GM19438 (cell line): ENCODE measurements around the gene AK1.

Source experiments
- ATAC-seq: cut with Tn5 transposase; IDR thresholded peaks from one replicate; pipeline ENCODE4 v1.9.1; 2021; ENCODE audit warnings: low read depth; ENCODE audit not compliant: unreplicated experiment

The AK1 gene

DNA sequence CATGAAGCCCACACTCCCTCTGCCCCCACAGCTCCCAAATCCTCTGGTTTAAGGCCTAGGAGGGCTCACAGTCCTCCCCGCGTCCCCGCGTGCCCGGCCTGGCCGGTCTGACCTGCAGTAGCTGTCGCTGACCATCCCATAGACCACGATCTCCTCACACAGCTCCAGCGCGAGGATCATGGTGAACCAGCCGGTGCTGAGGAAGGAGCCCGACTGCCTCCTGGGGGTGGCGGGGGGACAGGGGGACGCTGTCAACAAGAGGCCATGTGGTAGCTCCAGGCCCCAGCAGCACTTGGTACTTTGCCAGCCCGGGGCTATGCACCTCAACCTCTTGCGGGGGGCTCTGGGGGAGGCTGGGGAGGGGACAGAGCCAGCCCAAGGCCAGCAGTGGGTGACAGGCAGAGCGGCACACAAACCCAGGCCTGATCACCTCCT, 32.4 kb upstream of the AK1 start:
- ATAC-seq = no peak

DNA sequence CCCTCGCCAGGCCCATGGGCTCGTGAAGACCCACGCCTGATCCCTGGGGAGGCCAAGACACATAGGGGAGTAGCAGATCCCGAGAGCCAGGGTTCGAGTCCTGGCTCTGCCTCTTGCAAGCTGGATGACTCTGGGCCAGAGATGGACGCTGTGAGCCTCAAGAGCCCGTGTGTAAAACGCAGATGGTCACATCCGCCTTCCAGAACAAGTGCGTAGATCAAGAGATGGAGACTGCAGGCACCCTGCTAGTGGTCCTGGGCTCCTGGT, 31.1 kb upstream of the AK1 start:
- no peak for ATAC-seq

DNA sequence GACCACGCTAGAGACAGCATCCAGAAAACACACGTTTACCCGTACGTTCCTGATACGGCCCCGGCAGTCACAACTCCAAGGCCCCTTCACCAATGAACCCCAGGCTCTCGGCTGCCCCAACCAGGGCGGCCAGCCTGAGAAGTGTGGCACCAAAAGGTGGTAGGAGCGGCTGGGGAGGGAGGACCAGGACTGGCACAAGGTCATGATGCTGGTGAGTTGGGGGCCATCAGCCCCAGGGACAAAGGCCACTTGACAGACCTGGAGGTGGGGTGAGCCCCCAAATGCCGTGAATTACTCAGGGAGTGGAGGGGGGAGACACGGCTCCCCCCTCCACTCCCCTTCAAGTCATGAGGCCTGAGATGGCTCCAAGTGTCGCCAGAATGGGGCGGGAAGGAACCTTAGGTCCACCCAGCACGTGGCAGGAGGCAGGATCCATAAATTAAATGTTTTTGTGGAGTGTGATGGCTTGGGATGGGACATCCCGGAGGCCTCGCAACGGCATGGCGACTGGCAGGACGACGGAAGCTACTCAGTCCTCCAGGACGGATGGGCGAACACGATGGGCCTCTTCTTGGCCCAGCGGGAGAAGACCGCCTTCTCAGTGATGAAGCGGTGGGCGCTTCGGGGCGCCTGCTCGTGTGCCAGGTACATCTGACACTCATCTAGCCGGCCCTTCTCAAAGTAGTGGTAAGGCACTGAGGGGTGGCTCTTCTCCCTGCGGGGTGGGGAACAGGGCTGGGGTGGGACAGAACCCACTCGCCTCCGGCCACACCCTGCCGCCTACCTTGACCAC, 30.6 kb upstream of the AK1 start:
- no peak for ATAC-seq

DNA sequence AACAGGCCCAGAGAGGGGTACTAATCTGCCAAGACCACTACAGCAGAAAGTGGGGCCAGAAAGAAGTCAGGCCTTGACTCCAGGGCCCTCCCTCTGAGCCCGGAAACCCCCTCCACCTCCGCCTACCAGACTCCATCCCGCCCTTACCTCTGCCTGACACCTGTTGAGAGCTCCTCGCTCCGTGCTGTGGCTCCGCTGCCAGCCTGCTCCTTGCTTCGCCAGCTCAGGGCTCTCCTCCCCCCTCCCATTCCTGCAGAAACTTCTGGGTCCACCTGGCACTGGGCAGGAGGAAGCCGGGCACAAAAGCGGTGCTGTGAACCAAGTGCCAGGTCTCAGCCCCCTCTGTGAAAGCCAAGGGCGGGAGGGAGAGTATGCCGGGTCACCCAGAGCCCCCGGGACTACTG, 28.3 kb upstream of the AK1 start:
- no peak for ATAC-seq

DNA sequence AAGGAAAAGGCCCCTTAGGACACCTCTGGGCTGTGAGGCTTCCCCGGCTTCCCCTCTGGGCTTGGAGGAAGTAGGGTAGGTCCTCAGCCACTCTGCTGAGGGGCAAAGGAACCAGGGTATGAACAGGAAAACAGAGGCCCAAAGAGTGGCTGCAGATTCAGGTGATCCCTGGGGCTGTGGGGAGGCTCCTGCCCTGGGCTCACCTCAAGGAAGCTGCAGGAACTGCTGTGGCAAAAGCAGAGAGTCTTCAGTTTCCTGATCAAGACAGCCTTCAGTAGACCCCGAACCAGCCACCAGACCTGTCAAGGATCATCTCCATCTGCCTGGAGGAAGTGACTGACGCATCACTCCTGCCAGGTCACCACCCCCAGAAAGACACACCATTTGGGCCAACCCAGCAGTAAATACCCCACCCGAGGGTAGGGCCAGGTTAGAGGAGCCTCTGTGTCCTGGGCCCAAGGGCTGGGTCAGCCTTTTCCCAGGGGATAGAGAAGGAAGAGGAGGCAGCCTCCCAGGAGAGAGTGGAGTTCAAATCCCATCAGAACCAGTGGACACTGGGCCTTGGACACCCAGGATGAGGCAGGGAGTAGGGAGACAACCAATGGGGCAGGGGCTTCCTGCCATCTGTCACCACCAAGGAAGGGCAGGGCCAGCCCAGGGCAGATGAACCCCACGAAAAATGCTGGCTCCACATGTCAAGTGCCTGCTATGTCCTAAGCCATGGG, 27.7 kb upstream of the AK1 start:
- no peak for ATAC-seq

DNA sequence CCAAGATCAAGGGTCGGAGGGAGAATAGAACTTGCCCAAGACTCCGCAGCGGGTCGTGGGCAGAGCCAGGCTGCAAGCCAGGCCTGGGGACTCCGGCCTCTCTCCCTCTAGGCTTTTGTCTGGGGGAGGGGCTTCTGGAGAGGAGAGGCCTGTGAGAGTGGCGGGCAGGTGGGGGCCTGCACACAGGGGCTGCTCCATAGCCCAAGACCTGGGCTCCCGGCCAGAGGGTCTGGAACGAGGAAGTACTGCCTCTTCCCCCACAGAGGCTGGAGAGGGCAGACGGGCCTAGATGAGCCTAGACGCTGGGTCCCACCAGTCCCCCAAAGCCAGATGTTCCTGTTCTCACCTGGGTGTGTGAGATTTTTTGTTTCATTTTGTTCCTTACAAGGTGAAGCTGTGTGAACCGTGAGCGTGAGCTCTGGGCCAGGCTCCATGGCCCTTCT, 27.1 kb upstream of the AK1 start:
- ATAC-seq = no peak

DNA sequence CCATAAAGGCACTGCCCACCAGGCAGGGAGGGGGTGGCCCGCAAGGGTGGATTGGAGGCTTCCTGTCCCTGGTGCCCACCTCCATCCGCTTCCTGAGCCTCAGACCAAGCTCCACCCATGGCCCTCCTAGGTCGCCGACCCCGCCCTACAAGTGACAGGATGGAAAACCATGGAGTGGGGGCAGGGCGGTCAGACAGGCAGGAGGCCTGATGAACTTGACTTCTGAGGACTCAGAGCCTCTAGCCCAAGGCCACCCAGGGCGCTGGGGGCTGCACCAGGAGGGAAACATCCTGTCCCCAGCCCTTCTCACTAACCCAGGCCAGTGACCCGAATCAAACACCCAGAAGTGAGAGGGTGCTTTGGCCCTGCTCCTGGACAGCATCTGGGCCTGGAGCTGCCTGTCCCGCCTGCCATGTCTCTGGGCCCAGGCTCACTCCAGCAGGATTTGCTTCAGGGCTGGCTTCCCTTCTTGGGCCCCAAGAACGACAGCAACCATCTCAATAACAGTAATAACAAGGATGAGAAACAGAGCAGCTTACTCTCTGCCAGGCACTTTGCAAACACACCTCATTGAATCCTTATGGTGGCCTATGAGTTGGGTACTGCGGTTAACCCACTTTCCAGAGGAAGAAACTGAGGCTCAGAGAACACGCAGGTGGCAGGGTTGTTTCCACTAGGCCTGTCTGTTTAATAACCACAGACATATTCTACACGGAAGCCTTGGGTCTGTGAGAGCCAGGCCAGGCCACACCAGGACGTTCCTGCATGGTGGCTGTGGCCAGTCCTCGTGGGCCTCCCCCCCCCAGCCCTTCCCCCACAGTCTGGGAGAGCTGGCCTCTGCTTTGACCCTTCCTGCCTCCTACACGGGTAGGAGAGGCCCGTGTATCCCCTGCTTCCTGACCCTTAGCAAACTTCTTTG, 26.3 kb upstream of the AK1 start:
- ATAC-seq = no peak

DNA sequence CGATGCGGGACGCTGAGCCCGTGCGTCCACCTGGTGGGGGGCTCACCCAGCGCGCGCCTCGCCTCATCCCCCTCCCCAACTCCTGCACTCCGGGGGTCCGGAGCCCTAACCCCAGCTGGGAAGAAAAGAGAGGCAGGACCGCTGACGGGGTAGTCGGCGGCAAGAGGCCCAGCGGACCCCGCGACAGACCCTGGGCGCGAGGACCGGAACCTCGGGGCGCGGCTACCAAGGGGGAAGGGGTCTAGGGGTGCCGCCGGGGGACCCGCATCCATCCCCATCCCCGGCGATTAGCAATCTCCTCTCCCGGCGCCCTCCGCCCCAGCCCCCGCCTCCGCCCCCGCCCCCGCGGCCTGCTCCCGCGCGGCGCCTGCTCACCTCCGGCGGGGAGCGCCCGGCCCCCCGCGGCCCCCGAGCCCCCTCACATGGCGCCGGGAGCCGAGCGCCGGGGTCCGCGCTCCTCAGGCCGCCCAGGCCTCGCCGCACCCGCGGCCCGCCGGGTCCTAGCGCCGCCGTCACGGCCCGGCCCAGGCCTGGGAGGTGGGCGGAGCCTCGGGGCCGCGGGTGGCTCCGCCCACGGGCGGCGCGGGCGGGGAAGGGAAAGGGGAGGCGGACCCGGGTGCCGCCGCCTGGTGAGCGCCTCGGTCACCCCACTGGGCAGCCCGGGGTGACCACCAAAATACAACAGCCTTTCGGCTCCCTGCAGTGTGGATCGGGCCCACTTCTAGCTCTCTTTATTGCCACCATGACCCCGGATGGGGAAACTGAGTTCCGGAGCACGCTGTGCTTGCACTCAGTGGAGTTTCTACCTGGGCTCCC, 21.9 kb upstream of the AK1 start, which contains the start of gene ST6GALNAC6:
TSS of gene ST6GALNAC6 (minus strand) at position 476 of the 816 bp plus-strand sequence. CDS start 1,622 bp downstream, outside the sequence.
- peak; percentile 44 for ATAC-seq

DNA sequence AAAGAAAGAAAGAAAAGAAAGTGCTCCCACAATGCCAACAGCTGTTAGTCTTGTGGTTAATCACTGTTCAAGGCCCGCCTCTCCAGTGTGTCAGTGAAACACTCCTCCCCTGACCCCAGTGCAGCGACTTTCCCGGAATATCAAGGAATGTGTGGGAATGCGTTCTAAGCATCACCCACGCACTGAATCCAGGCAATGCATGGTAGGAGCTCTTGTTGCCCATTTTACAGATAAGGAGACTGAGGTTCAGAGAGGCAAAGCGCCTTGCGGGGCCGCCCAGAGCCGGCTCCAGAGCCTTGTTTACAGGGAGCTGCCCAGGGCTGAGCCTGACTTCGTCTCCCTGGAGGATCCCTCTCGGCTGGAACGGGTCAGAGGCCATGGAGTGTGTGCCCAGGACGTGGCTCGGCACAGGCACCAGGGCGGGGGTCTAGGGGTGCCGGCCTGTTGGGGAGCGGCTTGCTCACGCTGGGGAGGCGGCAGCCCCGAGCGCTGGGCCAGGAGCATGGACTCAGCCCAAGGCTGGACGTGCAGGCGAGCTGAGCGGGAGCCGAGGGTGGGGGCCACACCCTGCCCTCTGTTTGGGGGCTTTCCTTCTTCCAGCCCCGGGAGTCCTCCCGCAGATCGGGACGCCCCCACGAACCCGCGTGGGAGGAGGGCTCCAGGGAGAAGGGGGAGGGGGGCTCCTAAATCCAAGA, 21.1 kb upstream of the AK1 start:
- peak; percentile 5 for ATAC-seq

DNA sequence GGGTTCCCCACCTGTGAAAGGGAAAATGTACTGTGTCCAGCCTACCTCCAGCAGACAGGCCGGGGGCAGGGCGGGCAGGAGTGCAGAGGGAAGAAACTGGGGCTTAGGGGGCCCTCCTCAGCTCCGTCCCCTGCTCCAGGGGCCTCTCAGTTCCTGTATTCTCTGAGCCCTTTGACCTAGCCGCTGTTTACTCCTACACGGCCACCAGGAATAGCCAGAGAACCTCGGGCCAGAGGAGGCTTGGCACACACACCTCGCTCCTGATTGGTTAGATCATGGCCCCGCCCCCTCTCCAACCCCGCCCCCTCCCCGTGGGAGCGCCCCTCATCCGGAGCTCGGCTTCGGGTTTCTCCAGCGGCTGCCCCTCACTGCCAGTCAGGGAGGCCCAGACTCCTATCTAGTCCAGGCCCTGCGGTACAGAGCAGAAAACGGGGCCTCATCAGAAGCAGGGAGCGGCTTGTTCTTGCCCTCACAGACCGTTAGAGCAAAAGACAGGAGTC, 19.8 kb upstream of the AK1 start:
- ATAC-seq = no peak

DNA sequence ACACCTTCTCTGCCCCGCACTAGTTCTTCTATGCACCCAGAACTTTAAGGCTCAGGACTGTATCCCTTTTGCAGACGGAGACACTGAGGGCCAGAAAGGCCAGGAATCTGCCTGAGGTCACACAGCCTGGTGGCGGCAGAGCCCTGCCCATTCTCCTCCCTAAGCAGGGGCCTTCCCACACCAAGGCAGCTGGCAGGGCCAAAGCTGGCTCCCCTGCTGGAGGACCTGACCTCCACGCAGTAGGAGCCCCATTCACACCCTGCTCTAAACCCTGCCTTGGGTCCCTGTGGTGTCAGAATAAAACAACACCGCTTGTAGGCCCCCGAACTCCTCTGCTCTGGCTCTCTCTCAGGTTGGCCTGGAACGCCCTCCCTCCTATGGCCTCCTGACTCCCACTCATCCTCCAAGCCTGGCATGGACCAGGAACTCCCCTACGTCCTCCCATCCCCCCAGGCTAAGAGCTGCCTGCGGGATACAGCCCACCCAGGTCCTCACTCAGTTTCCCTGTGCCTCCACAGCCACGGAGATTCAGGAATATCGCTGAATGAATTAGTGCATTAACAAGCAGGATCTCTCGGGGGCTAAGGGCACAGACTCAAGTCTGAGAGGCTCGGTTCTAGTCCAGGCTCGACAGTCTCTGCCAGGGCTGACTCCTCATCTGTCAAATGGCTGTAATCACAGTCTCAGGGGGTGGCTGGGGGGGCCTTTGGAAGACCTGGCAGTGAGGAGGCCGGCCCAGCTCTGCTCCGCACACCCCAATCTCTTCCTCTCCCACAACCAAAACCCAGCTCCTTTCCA, 19.1 kb upstream of the AK1 start:
- no peak for ATAC-seq

DNA sequence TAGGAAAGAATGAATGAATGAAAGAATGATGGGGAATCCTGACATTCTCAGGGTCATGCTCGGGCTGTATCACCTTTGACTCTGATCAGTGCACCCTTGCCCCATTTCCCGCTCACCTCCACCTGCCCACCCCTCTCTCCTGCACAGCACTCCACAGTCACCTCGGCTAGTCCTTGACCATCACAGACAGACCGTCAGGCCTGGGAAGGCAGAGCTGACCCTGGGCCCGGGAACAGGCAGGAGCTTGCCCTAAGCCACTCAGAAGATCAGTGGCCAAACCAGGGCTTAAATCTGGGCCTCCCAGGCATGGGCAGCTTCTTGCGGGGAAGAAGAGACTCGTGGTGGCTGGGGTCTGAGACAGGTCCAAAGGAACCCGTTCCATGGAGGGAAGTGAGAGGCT, 18.3 kb upstream of the AK1 start:
- no peak for ATAC-seq

DNA sequence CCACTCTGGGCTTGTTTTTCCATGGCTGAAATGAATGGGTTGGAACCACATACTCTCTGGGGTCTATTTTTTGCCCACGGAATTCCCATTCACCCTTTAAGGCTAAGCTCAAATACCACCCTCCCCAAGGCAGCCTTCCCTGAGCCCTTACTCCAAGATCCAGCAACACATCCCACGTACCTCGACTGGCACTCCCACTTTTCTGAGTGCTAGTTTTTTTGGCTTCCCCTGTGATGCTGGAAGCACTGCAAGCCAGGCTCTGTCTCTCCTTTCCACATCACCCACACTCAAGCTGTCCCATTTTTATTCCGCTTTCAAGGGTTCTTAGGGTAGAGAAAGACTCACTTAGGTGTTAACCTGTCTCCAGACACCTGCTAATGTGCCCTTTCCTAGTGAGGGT, 15.9 kb upstream of the AK1 start:
- no peak for ATAC-seq

DNA sequence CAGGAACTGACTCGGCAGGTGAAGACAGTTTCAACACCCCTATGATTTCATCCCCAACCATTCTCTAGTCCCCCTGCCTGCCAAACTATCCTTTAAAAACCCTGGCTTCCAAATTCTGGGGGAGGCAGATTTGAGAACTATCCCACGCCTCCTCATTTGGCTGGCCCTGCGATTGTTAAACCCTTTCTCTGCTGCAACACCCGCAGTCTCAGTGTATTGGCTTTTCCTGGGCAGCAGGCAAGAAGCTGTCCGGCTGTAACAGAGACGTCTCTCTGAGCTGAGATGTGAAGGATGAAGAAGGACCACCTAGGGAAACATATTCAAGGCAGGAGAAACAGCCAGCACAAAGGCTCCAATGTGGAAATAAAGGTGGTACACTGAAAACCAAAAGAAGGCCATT, 15.4 kb upstream of the AK1 start:
- no peak for ATAC-seq

DNA sequence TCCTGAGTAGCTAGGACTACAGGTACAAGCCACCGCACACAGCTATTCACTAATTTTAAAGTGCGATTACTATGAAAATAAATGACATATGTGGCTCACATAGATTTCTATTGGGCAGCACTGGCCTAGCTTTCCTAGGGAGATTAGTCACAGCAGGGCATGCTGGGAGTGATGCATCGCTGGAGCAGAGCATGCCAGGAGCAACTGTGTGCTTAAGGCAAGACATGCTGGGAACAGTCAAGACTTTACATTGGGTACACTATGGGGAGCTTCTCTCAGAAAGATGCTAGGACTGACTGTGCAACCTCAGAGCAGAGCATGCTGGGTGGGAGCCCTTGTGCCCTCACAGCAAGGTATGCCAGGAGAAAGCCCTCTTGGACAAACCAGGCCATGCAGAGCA, 12.6 kb upstream of the AK1 start:
- no peak for ATAC-seq

DNA sequence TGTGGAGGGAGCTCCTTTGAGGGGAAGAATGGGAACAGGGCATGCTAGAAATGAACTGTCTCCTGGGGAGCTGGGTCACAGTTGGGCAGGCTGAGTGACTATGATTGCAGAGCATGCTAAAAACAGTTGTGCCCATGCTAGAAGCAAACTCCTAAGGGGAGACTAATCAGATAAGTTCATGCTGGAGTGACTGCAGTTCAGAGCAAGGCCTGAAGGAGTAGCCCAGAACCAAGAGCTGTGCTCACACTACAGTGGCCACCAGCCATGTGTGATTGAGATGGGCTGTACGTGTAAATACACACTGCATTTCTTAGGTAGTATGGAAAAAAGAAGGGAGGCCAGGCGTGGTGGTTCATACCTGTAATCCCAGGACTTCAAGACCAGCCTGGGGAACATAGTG, 10.3 kb upstream of the AK1 start:
- ATAC-seq = no peak

DNA sequence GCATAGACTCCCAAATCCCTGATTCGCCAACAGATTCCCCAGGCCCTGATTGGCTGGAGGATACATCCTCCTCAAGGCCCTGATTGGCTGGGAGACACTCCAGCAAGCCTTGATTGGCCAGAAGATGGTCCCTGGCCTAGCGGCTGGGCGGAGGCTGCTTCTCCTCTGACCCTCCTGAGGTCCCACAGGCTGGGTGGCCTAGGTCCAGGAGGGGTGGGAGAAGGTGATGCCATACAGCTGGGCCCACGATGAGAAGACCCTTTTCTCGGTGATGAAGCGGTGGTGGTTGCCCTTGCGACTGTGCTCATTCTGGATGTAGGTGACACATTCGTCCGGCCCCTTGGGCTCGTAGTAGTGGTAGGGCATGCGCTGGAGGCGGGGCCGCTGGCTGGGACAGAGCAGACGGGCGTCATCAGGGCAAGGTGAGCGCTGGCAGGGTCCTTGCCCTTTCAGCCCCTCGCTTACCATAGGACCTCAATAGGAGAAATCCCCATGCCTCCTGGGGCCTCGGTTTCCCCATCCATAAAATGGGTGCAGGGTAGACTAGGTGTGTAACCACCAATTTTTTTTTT, 9.0 kb upstream of the AK1 start:
- no peak for ATAC-seq

DNA sequence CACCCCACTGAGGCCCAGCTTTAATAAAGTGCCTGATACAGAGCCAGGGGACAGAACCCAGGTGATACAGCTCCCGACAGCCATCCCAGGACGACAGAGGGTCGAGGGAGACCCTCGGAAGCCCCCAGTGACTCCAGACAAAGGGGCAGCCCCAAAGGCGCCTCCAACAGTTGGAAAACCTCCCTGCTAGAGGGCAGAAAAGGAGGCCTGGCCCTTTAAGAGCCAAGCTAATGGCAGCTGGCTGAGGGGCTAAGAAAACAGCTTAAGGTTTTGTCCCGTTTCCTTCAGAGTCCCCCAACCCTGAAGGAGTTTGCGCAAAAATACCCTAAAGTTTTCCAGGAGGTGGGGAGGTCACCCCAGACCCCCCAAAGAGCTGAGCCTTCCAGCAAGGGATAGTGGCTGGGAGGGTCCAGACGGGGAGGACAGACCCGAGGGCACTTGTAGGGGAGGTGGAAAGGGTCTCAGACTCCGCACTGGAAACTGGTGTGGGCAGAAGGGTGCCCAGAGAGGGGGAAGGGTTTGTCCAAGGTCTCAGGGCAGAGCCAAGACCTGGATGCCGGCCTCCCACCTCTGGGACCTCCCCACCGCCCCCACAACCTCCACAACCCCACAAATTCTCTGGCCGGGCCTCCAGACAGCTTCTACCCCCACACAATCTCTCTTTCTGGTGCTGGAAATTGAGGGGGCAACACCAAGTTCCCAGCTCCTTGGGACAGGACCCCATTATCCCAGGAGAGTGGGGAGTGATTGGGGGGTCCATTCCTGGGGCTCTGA, 8.2 kb upstream of the AK1 start:
- ATAC-seq = no peak
